Ectodermal cell (in vitro differentiated cells): Measurements from ENCODE around the gene SMCHD1.

Source experiments
- H3K27ac ChIP-seq: 2 replicates; pipeline ENCODE4 v1.7.0; 2013; ENCODE audit warnings: mild to moderate bottlenecking, low read depth, low read length; ENCODE audit not compliant: insufficient read depth, poor library complexity, severe bottlenecking
- H3K27me3 ChIP-seq: 2 replicates; pipeline ENCODE4 v1.7.0; 2013; ENCODE audit warnings: mild to moderate bottlenecking, low read length; ENCODE audit not compliant: insufficient read depth, control insufficient read depth, poor library complexity, severe bottlenecking
- H3K36me3 ChIP-seq: one replicate; pipeline ENCODE4 v1.7.0; 2013; ENCODE audit warnings: low read length; ENCODE audit not compliant: control insufficient read depth, insufficient read depth
- H3K4me1 ChIP-seq: one replicate; pipeline ENCODE4 v1.7.0; 2013; ENCODE audit warnings: low read length; ENCODE audit not compliant: control insufficient read depth, insufficient read depth
- H3K4me3 ChIP-seq: 2 replicates; pipeline ENCODE4 v1.7.0; 2013; ENCODE audit warnings: low read depth, low read length, control low read depth; ENCODE audit not compliant: insufficient read depth
- H3K9me3 ChIP-seq: 2 replicates; pipeline ENCODE4 v1.7.0; 2013; ENCODE audit warnings: mild to moderate bottlenecking, low read length, moderate library complexity; ENCODE audit not compliant: control insufficient read depth
- WGBS, 2 experiments: methylation state at CpG; one replicate each; pipeline ENCODE4 v1.1.7; 2013; ENCODE audit warnings: missing lambda C conversion rate in 2 of 2; 5-methylcytosine and 5-hydroxymethylcytosine counted together

Gene SMCHD1

GRCh38 chr18:2681993-2682603 is 26.6 kb downstream of the SMCHD1 start:
- WGBS, 2 experiments, result 95 to 96% methylated on average over 5 of the region's 5 CpGs
- Histone ChIP-seq H3K4me3 (no peak overlapping the region), H3K27me3 (no peaks in the 10 kb centered on the region), H3K9me3 (no peaks in the 10 kb centered on the region), H3K27ac (no peak overlapping the region), H3K4me1 (no peaks in the 10 kb centered on the region), H3K36me3 (peaks cover 6% of the 10 kb centered on the region)

- H3K27me3 ChIP-seq, result no peaks in the 10 kb centered on the region
- peaks cover 6% of the 10 kb centered on the region for H3K36me3 ChIP-seq
- no peak overlapping the region for H3K27ac ChIP-seq
- no peaks in the 10 kb centered on the region for H3K4me1 ChIP-seq
- no peak overlapping the region for H3K4me3 ChIP-seq
- H3K9me3 ChIP-seq, result no peaks in the 10 kb centered on the region
Observed at GRCh38 chr18:2683055-2683454, 27.5 kb downstream of the SMCHD1 start.

DNA sequence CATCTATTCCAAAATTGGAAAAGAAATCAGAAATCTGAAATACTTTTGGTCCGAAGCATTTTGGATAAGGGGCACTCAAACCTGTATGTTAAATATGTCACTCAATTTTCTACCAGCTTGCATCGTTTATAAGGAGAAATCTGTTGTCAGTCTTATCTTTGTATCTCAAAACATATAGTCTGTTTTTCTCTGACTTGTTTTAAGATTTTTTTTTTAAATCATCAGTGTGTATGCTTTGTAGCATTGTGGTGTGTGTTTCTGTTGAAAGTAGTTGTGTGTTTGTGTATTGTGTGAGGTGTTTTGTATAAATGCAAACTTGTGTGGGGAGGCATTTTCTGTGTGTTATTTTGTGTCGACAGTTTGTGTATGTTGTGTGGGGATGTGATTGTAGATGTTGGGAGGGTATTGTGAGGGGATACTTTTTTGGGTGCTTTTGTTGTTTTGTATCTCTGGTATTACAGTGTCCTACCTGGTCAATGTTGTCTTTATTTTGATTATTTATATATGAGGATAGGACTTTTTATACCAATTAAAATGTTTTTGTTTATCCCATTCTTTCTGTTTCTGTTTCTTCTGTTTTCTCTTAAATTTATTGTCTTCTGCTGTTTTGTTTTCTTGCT is 30.9 kb downstream of the SMCHD1 start:
- no peaks in the 10 kb centered on the region for H3K4me1 ChIP-seq
- H3K36me3 ChIP-seq, result peaks cover 3% of the 10 kb centered on the region
- WGBS, 2 experiments, result 96 to 100% methylated on average over 2 to 3 of the region's 3 CpGs
- H3K4me3 ChIP-seq, result no peak overlapping the region
- no peaks in the 10 kb centered on the region for H3K9me3 ChIP-seq
- no peak overlapping the region for H3K27ac ChIP-seq
- no peaks in the 10 kb centered on the region for H3K27me3 ChIP-seq

GRCh38 chr18:2687390-2688001 is 32.0 kb downstream of the SMCHD1 start:
- Histone ChIP-seq H3K4me1 (no peaks in the 10 kb centered on the region), H3K36me3 (peaks cover 3% of the 10 kb centered on the region), H3K27ac (no peak overlapping the region), H3K4me3 (no peak overlapping the region), H3K27me3 (no peaks in the 10 kb centered on the region), H3K9me3 (no peaks in the 10 kb centered on the region)
- WGBS, 2 experiments, result 88 to 93% methylated on average over 3 of the region's 3 CpGs

- H3K27me3 ChIP-seq, result no peaks in the 10 kb centered on the region
- no peaks in the 10 kb centered on the region for H3K9me3 ChIP-seq
- peaks cover 11% of the 10 kb centered on the region for H3K36me3 ChIP-seq
- H3K4me3 ChIP-seq, result no peak overlapping the region
- no peak overlapping the region for H3K27ac ChIP-seq
- H3K4me1 ChIP-seq, result no peaks in the 10 kb centered on the region
- 90 to 92% methylated on average over 2 to 3 of the region's 3 CpGs for WGBS, 2 experiments
Observed at GRCh38 chr18:2692508-2692907, 37.0 kb downstream of the SMCHD1 start.

DNA sequence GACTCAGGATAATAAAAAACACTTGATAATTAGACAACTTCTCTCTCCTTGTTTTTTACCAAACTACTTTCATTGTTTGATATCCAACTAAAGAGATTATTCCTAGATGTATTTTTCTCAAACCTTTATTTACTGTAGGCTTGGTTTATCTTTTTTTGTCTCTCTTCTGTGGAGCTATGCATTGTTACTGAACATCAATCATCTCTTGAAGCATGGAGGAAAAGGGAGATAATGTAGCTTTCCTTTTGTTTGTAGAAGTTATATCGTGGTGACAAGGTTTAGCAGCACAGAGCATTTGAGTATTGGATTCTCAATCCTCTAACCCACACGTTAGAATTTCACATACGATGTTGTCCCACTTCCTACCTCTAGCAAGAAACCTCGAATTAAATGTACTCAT is 41.7 kb downstream of the SMCHD1 start:
- no peak overlapping the region for H3K4me3 ChIP-seq
- no peaks in the 10 kb centered on the region for H3K4me1 ChIP-seq
- no peaks in the 10 kb centered on the region for H3K9me3 ChIP-seq
- peaks cover 14% of the 10 kb centered on the region for H3K36me3 ChIP-seq
- WGBS, 2 experiments, result 94 to 100% methylated on average over 3 to 4 of the region's 4 CpGs
- H3K27me3 ChIP-seq, result no peaks in the 10 kb centered on the region
- no peak overlapping the region for H3K27ac ChIP-seq

DNA sequence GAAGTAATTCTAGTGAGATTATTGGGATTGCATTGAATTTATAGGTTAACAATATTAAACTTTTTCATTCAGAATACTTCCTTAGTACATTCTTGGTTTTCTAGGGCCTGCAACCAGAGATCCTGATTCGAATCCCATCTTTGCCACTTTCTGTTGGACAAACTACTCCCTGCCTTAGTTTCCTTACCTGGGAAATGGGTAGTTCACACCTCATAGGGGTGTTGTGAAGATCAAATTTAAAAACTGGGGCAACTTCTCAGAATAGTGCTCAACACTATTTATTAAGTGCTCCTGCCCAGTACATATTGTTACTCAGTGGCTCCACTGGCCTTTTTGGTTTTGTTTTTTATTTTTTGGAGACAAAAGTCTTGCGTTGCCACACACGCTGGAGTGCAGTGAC is 43.5 kb downstream of the SMCHD1 start:
- Histone ChIP-seq H3K36me3 (peaks cover 14% of the 10 kb centered on the region), H3K4me3 (no peak overlapping the region), H3K9me3 (no peaks in the 10 kb centered on the region), H3K27me3 (no peaks in the 10 kb centered on the region), H3K4me1 (no peaks in the 10 kb centered on the region), H3K27ac (no peak overlapping the region)
- WGBS, 2 experiments, result 63 to 64% methylated on average over 3 of the region's 3 CpGs

- no peaks in the 10 kb centered on the region for H3K9me3 ChIP-seq
- WGBS, 2 experiments, result 74 to 94% methylated on average over 2 of the region's 2 CpGs
- H3K4me1 ChIP-seq, result no peaks in the 10 kb centered on the region
- H3K4me3 ChIP-seq, result no peak overlapping the region
- no peak overlapping the region for H3K27ac ChIP-seq
- H3K36me3 ChIP-seq, result peaks cover 23% of the 10 kb centered on the region
- H3K27me3 ChIP-seq, result no peaks in the 10 kb centered on the region
Observed at GRCh38 chr18:2704541-2704940, 49.0 kb downstream of the SMCHD1 start.

DNA sequence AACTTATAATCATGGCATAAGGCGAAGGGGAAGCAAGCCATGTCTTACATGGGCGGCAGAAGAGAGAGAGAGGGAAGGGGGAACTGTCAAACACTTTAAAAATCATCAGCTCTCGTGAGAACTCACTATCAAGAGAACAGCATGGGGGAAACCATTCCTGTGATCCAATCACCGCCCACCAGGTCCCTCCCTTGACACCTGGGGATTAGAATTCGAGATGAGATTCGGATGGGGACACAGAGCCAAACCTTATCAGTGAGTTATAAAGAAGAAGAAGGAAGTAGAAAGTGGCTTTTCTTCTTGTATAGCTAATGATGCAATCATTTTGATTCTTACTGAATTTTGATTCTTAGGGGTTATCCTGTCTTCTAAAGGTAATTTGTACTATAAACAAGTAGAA is 51.4 kb downstream of the SMCHD1 start:
- 69 to 80% methylated on average over 6 of the region's 6 CpGs for WGBS, 2 experiments
- H3K27me3 ChIP-seq, result no peaks in the 10 kb centered on the region
- H3K4me1 ChIP-seq, result no peaks in the 10 kb centered on the region
- no peak overlapping the region for H3K27ac ChIP-seq
- peaks cover 17% of the 10 kb centered on the region for H3K36me3 ChIP-seq
- H3K9me3 ChIP-seq, result no peaks in the 10 kb centered on the region
- H3K4me3 ChIP-seq, result no peak overlapping the region

GRCh38 chr18:2707551-2708168 is 52.1 kb downstream of the SMCHD1 start:
- WGBS, 2 experiments, result 97 to 98% methylated on average over 2 of the region's 2 CpGs
- H3K27me3 ChIP-seq, result no peaks in the 10 kb centered on the region
- H3K27ac ChIP-seq, result no peak overlapping the region
- no peaks in the 10 kb centered on the region for H3K9me3 ChIP-seq
- no peak overlapping the region for H3K4me3 ChIP-seq
- H3K4me1 ChIP-seq, result no peaks in the 10 kb centered on the region
- H3K36me3 ChIP-seq, result peaks cover 22% of the 10 kb centered on the region
